Lung microvascular endothelial cell (primary cell): ENCODE results near the gene SLC22A4. TPM values are rescaled to one million over a fixed set of nuclear protein-coding genes. Genes with fewer than 3 reads are reported as not detected.

ENCODE experiments used
- DNase-seq, 2 donors: peaks; one replicate each; pipeline versions ENCODE4 v3.0.0 to v3.0.0-alpha.2; 2010; ENCODE audit warnings: low read depth in 2 of 2
- total RNA-seq: library from RNA; depleted of rRNA; stranded (reverse); fragments of >200 nt; gene quantifications from 2 replicates; pipeline ENCODE4 v1.2.1, GENCODE V29; 2014

SLC22A4 gene
- total RNA-seq, 1 donor from 2014 or later = 2.4 TPM

DNA sequence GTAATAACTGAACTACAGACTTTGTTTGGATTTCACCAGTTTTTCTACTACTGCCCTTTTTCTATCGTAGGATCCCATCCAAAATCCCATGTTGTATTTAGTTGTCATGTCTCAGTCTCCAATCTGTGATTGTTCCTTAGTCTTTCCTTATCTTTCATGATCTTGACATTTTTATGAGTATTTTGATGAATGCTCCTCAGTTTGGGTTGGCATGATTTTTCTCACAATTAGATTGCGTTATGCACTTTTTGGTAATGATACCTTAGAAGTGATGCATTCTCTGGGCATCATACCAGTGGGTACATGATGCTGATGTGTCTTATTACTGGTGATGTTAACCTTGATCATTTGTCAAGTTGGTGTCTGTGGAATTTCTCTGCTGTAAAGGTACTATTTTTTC, 5.7 kb downstream of the SLC22A4 start:
- DNase-seq = no peak

DNA sequence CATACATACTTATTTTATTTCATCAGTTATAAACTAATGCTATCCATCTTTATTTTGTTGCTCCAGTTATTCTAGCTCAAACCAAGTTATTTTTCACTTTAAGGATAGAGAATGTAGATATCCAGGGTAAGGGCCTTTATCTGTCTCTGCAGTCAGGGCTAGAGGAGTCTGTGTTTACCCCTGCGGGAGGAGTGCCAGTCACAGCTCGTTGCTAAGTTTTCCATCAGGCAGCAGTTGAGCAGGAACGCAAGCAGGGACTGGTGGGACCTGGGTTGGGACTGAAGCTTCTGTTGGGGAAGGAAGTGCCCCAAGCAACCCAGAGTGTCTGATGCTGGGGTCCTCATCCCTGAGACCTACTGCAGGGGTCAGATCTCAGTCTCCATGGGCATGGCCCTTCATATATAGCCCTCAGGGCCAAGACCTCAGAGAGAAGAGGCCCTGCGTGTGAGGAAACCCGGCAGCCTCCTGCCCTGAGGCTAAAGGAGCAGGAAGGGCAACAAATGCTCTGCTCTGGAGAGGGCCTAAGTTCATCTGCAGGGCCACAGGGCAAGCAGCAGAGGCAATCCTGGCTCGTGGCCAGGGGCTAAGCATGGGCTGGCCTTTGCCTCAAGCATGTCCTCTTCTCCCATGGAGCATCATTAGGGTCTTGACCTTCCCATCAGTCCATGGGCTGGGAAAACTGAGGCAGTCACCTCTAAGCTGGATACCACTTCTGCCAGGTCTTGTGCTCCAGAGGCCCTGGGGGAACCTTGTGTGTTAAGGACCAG, 6.6 kb downstream of the SLC22A4 start:
- DNase-seq = no peak

DNA sequence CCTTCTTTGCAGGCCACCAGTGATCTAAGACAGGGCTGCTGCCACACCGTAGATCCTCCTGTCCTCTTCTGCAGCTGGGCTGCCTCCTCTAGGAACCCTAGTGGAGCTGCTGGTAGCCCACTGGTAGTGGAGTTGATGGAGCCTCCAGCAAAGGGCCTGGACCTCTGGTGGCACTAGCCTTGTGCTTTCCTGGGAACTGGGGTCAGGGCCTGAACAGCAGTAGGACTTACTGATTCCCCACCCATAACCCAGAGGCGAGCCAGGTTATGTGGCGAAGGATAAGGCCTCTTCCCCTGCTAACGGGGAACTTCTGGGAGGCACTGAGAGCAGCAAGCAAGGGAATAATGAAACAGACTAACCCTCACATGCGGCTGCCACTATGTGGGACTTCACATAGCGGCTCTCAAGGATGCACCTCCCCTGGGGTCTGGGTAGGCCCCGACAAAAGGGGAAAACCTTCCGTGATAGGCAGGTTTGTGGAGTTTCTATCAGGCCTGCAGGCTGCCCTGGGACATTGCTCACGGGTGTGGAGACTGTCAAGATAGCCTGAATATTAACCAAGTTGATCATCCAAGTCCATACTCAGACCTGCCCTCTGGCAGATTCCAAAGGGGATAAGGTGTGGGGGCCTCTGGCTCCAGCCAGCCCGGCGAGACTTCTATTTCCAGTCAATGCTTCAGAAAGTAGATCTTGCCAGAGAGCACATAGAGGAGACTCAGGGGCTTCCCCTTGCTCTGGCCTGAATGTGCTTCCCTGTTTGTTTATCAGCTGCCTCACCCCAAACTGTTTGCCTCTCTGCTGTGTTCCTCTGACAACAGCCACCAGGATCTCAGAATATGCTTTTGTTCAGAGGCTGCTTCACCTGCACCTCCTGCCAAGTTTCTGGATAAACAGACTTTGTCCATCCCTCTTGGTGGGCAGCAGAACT, 7.4 kb downstream of the SLC22A4 start:
- DNase-seq = no peak

DNA sequence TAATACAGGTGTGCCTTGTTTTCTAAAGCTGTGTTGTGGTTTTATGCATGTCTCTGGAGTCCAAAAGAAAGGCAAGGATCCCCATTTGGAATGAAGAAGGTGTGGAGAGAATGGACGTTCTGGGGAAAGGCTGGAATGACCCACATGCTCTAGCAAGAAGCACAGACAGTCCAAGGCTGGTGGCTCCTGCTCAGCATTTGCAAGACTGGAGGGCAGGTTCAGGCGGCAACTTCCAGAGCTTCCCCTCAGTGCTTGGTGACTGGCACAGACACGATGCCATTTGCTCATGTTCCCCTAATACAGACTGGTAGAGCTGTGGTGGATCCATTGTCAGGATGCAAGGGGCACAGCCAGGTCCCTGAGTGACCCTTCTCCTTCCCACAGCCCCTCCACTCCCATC, 8.2 kb downstream of the SLC22A4 start:
- DNase-seq = no peak

DNA sequence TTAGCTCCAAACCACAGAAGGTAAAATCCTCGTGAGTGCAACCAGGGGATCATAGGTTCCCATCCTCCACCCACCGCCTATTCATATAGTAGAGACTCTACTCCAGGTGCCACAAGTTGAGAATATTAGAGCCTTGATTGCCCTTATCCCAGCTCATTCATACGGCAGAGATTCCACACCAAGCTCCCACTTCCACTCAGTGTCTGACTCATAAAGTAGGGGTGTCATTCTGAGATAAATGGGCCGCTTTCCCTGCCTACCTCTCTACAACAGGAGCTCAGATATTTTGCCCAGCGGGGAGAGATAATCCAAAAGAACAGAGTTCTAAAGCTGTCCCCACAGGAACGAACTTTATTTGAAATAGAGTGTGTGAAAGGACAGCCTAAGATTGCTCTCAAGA, 9.4 kb downstream of the SLC22A4 start:
- DNase-seq = no peak

DNA sequence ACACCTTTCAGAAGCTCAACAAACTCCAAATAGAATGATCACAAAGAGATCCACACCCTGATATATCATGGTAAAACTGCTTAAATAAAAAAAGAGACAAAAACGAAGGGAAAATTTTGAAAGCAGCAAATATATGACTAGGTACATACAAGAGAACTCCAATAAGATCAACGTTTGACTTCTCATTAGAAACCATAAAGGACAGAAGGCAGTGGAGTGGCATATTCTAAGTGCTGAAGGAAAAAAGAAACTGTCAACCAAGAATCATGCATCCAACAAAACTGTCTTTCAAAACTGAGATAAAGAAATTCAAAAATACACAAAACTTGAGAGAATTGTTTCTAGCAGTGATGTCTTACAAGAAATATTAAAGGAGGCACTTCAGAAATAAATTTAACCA, 11.2 kb downstream of the SLC22A4 start:
- DNase-seq = no peak

DNA sequence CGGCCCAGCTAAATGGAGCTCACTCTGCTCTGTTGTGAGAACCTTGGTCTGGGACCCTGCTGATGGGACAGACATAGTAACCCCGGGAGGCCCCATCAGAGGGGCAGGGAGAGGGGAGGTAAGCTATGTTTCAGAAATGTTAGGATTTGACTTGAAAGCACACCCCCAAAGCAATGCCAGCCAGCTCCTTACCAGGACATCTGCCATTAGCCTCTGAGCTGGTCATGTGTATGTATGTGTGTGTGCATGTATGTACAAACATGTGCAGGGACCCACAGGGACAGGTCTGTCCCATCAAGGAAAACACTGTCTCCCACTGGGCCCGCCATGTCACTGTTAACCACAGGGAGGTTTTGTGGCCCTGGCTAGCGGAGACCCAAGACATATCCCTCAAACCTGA, 14.5 kb downstream of the SLC22A4 start:
- no peak for DNase-seq

DNA sequence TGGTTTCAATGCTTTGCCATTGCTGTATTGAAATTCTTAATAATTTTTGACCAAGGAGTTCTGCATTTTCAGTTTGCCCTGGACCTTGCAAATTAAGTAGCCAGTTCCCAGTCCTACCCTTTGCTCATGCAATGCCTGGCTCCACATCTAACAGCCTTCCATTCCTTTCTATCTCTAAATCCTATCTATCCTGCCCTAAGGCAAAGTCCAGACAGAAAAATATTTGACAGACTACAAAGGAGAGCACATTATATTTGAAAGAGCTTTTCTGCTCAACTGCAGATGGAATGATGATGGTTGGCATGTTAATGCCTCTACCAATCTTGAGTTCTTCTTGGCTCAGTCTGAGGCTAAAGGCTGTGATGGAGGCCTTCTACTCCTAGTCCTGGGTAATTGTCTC, 15.5 kb downstream of the SLC22A4 start:
- DNase-seq = no peak

DNA sequence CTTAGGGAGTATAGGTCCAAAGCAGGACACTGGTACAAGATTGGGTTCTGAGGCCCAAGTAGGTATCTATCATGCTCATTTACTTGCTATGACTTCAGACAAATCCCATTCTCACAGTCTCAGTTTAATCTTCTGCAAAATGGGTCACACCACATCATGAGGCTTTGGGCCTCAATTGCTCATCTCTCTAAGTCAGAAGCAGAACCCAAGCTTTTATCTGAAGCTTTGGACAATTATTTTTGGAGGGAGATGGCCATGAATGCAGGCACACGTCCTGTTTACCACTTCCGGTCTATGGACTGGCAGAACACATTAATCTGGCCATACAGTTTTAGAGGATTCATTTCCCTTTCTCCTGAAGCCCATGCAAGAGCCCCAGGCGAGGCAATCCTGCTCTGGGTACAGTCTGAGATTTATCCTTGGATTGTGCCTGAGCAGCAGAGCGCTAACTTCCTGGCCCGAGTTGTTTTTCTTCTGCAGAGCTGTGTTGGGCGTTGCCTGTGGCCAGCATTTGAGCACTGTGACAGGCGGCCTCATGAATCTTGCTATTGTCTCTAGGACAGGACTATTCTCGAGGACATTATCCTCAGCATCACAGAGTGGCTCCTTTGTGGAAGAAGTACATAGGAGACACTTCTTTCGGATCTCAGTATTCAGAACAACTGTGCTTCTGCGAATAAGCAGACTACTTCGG, 16.1 kb downstream of the SLC22A4 start:
- DNase-seq = peak; percentile 8 to 41

DNA sequence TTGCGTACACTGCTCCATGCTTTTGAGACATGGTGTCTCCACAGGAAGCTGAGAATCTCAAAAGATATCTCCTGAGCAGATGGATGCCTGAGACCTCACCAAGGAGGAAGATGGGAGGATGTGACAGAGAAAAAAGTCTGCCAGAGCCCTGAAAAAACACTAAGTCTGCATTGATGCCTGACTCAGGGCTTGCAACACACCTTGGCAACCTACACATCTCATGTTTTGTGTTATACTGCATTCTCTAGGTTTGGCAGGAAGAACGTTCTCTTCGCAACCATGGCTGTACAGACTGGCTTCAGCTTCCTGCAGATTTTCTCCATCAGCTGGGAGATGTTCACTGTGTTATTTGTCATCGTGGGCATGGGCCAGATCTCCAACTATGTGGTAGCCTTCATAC, 19.2 kb downstream of the SLC22A4 start:
- no peak for DNase-seq

DNA sequence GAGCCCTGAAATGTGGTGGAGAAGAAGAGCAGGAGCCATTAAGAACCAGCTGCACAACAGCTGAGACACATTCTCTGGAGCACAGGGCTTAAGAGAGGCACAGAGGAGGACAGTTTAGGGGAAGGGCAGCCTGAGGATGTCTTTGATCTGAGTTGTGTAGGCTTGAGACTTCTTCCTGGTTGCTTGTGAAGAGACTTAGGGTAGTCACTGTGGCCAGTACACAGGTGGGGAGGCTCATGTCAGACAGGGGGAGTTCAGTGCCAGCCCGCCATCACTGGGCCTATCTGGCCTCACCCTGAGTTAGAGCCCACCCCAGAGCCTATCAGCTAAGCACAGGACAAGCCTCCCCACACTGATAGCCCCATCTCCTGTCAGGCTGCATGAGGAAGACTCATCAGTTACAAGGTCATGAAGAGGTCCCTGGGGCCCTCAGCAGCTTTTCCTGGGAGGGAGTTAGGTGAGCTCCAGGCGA, 19.8 kb downstream of the SLC22A4 start:
- DNase-seq = no peak

DNA sequence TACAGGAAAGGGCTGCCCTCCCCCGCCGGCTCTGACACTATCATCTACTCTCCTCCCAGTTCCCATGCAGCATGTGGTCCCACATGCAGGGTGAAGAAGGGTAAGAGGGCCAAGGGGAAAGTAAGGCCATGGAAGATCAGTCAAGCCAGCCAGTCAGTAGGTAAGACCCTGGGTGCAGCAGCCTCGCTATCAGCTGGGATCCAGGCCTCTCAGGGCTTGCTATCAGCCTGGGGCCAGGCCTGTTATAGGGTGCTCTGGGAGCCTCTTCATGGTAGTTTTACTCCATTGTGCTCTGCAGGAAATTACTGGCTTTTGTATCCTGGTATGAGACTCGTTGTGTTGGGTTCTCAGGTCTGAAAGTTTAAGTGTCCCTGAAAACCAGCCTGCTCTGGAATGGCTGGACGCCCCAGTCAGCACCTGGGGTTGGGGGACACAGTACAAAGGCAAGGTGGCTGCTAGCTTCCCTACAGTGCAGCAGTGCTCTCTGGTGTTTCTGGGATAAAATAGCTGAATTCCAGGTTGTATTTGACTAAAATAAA, 21.4 kb downstream of the SLC22A4 start:
- peak in 1 of 2 donors; percentile 26 for DNase-seq

DNA sequence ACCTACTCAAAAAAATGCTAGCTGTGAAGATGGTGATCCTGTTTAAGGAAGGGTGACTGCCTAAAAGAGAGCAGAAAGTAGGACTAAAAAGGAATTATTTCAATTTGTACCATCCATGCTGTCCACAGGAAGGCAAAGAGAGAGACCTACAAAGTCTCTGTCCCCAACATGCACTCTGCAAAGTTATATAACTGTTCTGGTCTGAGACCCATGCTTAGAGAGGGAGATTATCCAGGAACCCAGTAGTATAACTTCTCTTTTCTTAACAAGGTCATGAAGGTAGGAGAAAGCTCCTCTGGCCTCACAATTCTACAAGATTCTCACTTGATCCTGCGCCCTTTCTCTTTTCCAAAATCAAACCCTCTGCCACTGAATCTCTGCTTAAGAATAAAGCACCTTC, 25.8 kb downstream of the SLC22A4 start:
- no peak for DNase-seq

DNA sequence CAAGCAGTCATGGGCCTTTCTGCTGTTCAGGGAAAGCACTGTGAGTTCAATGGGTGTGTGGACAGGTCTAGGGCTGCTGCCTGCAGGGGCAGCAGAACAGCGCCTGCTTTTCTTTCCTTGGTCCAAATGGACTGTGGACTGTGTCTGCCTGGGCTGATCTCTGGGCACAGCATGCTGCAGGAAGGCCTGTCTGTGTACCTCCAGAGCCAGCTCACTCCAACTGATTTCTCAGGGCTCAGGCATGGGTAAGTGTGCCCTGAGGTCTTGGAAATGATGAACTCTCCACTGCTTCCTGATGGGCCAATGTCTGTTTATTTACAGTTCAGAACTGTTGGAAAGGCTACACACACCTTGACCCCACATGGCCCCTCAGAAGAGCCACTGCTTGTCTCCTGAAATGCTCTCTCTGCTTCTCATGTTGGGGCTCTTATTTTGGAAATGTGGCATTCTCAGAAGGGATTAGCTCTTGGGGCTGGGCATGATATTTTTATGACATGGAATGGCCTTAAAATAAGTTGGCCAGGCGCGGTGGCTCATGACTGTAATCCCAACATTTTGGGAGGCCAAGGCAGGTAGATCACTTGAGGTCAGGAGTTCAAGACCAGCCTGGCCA, 27.0 kb downstream of the SLC22A4 start:
- DNase-seq = no peak

DNA sequence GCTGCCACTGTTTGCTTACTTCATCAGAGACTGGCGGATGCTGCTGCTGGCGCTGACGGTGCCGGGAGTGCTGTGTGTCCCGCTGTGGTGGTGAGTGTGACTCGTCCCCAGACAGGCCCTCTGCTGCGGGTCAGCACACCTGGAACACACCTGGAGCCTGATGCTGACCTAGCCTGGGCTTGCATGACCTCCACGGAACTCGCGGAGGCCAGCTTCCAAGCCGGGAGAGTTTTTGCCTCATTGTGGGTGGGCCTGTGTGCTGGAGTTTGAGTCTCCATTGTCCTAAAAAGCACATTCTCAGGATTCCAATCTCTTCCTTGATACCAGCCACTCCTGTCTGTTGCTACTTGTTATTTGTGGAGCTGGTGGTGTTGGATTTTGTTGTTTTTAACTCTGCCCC, 28.1 kb downstream of the SLC22A4 start:
- DNase-seq = no peak

DNA sequence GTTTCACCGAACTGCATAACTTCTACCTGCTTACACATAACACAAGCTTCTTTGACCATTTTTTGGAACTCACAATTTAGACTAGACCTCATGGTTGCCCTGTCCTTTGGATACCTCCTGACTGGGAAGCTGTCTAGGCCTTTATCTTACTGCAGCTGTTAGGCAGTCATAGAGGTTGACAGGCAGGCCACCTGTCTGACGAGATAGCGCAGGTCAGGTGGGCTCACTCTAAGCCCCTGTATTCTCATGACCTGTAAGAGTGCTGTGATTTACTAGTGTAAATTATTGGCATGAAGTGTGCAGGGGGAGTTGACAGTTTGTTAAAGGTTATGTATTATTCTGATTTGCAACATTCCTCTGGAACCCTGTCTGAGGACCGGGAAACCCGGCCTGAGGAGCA, 29.0 kb downstream of the SLC22A4 start:
- DNase-seq = no peak

DNA sequence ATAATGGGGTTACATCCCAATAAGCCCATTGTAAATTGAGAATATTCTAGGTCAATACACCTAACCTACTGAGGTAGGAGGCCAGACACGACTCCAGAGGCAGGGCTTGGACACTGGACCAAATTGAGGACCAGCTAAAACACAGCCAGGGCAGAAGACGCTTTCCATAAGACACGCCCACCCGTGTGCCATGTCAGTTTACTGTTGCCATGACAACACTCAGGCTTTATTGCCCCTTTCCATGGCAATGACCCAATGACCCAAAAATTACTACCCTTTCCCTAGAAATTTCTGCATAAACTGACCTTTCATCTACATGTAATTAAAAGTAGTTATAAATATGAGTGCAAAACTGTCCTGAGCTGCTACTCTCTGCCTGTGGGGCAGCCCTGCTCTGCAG, 31.5 kb downstream of the SLC22A4 start:
- no peak for DNase-seq

DNA sequence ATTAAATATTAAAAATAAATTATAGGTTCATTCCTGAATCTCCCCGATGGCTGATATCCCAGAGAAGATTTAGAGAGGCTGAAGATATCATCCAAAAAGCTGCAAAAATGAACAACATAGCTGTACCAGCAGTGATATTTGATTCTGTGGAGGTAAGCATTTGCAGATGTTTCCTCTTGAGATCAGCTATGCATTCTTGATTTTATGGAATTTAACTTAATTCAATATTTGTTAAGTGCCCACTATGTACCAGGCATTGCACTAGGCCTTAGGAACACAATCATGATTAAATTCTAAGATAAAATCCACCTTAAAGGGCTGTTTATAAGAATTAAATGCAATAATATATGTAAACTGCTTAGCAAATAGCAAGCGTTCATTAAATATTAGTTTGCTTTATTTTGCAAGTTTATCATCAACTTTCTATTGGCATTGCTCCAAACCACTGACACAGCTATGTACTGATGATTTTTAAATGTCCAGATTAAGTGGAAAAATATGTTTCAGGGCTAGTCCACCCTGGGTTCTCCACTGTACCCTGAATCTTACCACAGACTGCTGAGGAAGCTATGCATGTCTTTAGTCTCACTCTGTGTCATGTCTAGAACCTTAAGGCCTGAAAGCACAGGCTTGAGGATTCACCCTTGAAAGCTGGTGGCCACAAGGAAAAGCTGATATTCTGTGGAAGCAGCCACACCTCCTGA, 33.2 kb downstream of the SLC22A4 start:
- no peak for DNase-seq

DNA sequence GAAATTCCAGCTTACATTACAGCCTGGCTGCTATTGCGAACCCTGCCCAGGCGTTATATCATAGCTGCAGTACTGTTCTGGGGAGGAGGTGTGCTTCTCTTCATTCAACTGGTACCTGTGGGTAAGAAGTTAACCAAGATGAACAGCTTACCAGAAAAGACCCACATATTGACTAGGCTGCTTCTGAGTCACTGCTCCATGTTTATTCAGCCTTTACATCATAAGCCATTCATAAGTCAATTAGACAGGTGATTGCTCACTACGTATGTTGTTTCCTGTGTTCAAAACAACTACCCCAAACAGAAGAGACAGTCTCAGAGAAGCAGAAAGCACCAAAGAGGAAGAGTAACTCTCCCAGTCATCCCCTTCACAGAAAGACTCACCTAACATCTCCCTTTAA, 40.6 kb downstream of the SLC22A4 start:
- DNase-seq = peak in 1 of 2 donors; percentile 76

DNA sequence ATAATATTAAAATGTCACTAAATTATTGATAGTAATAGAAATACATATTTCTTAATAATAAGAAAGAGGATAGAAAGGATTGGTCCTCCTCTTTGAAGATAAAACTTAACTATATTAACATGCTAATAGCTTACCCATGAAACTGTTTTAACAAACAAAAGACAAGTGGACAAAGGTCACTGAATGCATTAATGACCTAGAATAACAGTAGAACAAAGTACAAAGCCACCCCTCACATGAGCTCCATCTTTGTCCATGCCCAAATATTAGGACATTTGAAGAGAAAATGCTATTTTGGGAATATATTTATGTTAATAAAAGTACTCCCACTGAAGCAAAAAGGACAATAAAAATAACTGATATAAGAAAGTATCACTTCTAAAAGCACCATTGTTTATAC, 41.2 kb downstream of the SLC22A4 start:
- no peak for DNase-seq

DNA sequence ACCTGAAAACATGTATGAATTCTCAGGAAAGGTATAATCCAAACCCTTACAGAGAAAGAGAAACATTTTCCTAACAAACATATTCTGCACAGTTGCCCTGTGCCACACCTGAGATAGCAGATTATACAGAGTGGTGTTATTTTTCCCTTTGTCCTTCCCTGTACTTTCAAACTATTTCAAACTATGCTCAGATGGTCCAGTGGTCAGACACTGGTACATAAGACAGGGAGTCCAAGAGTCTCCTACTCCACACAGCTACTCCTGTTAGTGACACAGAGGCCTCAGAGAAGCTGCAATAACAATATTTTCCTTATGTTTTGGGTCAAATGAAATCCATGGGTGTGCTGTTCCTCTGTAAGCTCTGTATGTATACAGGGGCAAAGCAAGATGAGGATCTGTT, 45.3 kb downstream of the SLC22A4 start:
- DNase-seq = no peak
